Left ventricle myocardium inferior (tissue), 1 donor: ENCODE measurements around the gene KLC3. TPM values are rescaled to one million over a fixed set of nuclear protein-coding genes. Genes with fewer than 3 reads are reported as not detected.

Experiments used
- DNase-seq: peaks from one replicate; pipeline ENCODE4 v3.0.0-alpha.2; 2020
- H3K27ac ChIP-seq: fragments of 200-600 bp; replicated peaks from 2 replicates; pipeline ENCODE4 v1.8.0; 2021
- H3K27me3 ChIP-seq: fragments of 200-600 bp; 2 replicates; pipeline ENCODE4 v1.8.0; 2021; ENCODE audit warnings: low read depth
- H3K36me3 ChIP-seq: fragments of 200-600 bp; 2 replicates; pipeline ENCODE4 v1.8.0; 2021
- H3K4me1 ChIP-seq: fragments of 200-600 bp; 2 replicates; pipeline ENCODE4 v1.8.0; 2021
- H3K4me3 ChIP-seq: fragments of 200-600 bp; 2 replicates; pipeline ENCODE4 v1.8.0; 2021; ENCODE audit warnings: mild to moderate bottlenecking, moderate library complexity
- H3K9me3 ChIP-seq: fragments of 200-600 bp; replicated peaks from 2 replicates; pipeline ENCODE4 v1.8.0; 2021
- CTCF ChIP-seq: fragments of 200-600 bp; IDR thresholded peaks from 2 replicates; pipeline ENCODE4 v1.8.0; 2021; ENCODE audit warnings: antibody characterized with exemption, mild to moderate bottlenecking, borderline replicate concordance
- intact Hi-C: fragments of 100-400 bp; cut with micrococcal nuclease; formaldehyde crosslinking; loops from one replicate; pipeline ENCODE4 v1.11.0; 2022
- total RNA-seq: library from RNA; stranded (reverse); fragmentation: NEBNext Ultra II Directional; extraction: Animal tissue kit (Norgen Biotek cat#: 25700); gene quantifications from one replicate; pipeline ENCODE4 v1.2.1, GENCODE V29; 2021
- donor health status: DM: no; HTN: yes; CAD: no; lungs with severe emphysema.

Gene KLC3
- total RNA-seq, 1 donor from 2014 or later: not detected

- TF ChIP-seq CTCF: no peak
- DNase-seq: no peak
- Histone ChIP-seq H3K36me3 (peaks cover 58% of the 10 kb centered on the region), H3K27me3 (no peaks in the 10 kb centered on the region), H3K27ac (no peak overlapping the region), H3K4me3 (no peak overlapping the region), H3K4me1 (peaks cover 6% of the 10 kb centered on the region), H3K9me3 (no peaks in the 10 kb centered on the region)
- intact Hi-C loops: no loop called here
Observed at GRCh38 chr19:45391871-45392665, 51.5 kb downstream of the KLC3 start.

GRCh38 chr19:45395821-45396617 is 55.5 kb downstream of the KLC3 start:
- no peak for DNase-seq

GRCh38 chr19:45400192-45400591 is 59.6 kb downstream of the KLC3 start:
- DNase-seq: no peak
- Histone ChIP-seq H3K9me3 (no peaks in the 10 kb centered on the region), H3K36me3 (peaks cover 29% of the 10 kb centered on the region), H3K27me3 (no peaks in the 10 kb centered on the region), H3K4me1 (peaks cover 72% of the 10 kb centered on the region), H3K27ac (peak overlapping the region; percentile 60), H3K4me3 (no peak overlapping the region)
- TF ChIP-seq CTCF: no peak
- intact Hi-C loops: no loop called here

More at GRCh38 chr19:45395821-45396617, 55.5 kb downstream of the KLC3 start:
- TF ChIP-seq CTCF: no peak
- Histone ChIP-seq H3K4me1 (peaks cover 36% of the 10 kb centered on the region), H3K9me3 (no peaks in the 10 kb centered on the region), H3K36me3 (peaks cover 62% of the 10 kb centered on the region), H3K4me3 (no peak overlapping the region), H3K27ac (no peak overlapping the region), H3K27me3 (no peaks in the 10 kb centered on the region)
- intact Hi-C loops: no loop called here

Other genes with a start within 250 kb of the KLC3 start
- gene PPP1R37, start 247.6 kb upstream of the KLC3 start, total RNA-seq: 15.9 TPM
- gene NKPD1, start 179.8 kb upstream of the KLC3 start, total RNA-seq: 0.05 TPM
- 15.8 TPM for gene TRAPPC6A, start 162.5 kb upstream of the KLC3 start, total RNA-seq
- 3.5 TPM for gene BLOC1S3, start 162.0 kb upstream of the KLC3 start, total RNA-seq
- gene EXOC3L2, start 95.3 kb upstream of the KLC3 start, total RNA-seq: 1.8 TPM
- gene MARK4, start 89.5 kb upstream of the KLC3 start, total RNA-seq: 26.5 TPM
- gene CKM, start 17.9 kb upstream of the KLC3 start, total RNA-seq: 3,974 TPM
- 11.4 TPM for gene ERCC2, start 29.8 kb downstream of the KLC3 start, total RNA-seq
- gene PPP1R13L, start 64.3 kb downstream of the KLC3 start, total RNA-seq: 207 TPM
- 5.2 TPM for gene POLR1G, start 65.9 kb downstream of the KLC3 start, total RNA-seq
- 108 TPM for gene ERCC1, start 83.2 kb downstream of the KLC3 start, total RNA-seq
- 0.33 TPM for gene FOSB, start 127.2 kb downstream of the KLC3 start, total RNA-seq
- 19.1 TPM for gene RTN2, start 156.3 kb downstream of the KLC3 start, total RNA-seq
- gene PPM1N, start 157.7 kb downstream of the KLC3 start, total RNA-seq: 0.19 TPM
- gene VASP, start 166.7 kb downstream of the KLC3 start, total RNA-seq: 32.8 TPM
- gene OPA3, start 244.1 kb downstream of the KLC3 start, total RNA-seq: 25.3 TPM